SK-N-SH treated with all-trans-retinoic acid at 6 μM for 48 hours (cell line): ENCODE data around the gene SRRD.

Experiments
- ATAC-seq: fragments of 200-7000 bp; cut with Tn5 transposase; 3 replicates; pipeline ENCODE4 v1.9.1; 2020; ENCODE audit warnings: mild to moderate bottlenecking, moderate library complexity
- ARNTL ChIP-seq: fragments of 450-650 bp; formaldehyde crosslinking; IDR thresholded peaks from 2 replicates; pipeline ENCODE4 v1.5.0; 2020; ENCODE audit warnings: low read depth, mild to moderate bottlenecking, moderate library complexity, borderline replicate concordance
- BACH2 ChIP-seq: fragments of 250-450 bp; sonication (Bioruptor Pico); IDR thresholded peaks from 2 replicates; pipeline ENCODE4 v1.9.0; 2021; ENCODE audit warnings: mild to moderate bottlenecking, borderline replicate concordance
- CREB5 ChIP-seq: fragments of 250-450 bp; sonication (Bioruptor Pico); IDR thresholded peaks from 2 replicates; pipeline ENCODE4 v1.5.1; 2020; ENCODE audit warnings: low read depth, mild to moderate bottlenecking, moderate library complexity
- CSDC2 ChIP-seq: fragments of 250-450 bp; sonication (Bioruptor Pico); IDR thresholded peaks from 2 replicates; pipeline ENCODE4 v1.5.0; 2020; ENCODE audit warnings: mild to moderate bottlenecking, moderate library complexity
- CSRNP3 ChIP-seq: fragments of 250-450 bp; sonication (Bioruptor Pico); IDR thresholded peaks from 2 replicates; pipeline ENCODE4 v1.5.1; 2021; ENCODE audit warnings: mild to moderate bottlenecking, moderate library complexity
- ESRRG ChIP-seq: fragments of 250-450 bp; sonication (Bioruptor Pico); IDR thresholded peaks from 2 replicates; pipeline ENCODE4 v1.6.1; 2021; ENCODE audit warnings: mild to moderate bottlenecking
- GLIS3 ChIP-seq: fragments of 250-450 bp; sonication (Bioruptor Pico); IDR thresholded peaks from 2 replicates; pipeline ENCODE4 v1.5.0; 2020; ENCODE audit warnings: mild to moderate bottlenecking, moderate library complexity
- ISL1 ChIP-seq: fragments of 250-450 bp; sonication (Bioruptor Pico); IDR thresholded peaks from 2 replicates; pipeline ENCODE4 v2.1.2; 2022; ENCODE audit warnings: mild to moderate bottlenecking, moderate library complexity
- OSR1 ChIP-seq: fragments of 250-450 bp; sonication (Bioruptor Pico); IDR thresholded peaks from 2 replicates; pipeline ENCODE4 v1.8.0; 2022; ENCODE audit warnings: moderate library complexity, mild to moderate bottlenecking, inconsistent platforms
- PPARA ChIP-seq: fragments of 250-450 bp; sonication (Bioruptor Pico); IDR thresholded peaks from 2 replicates; pipeline ENCODE4 v1.5.0; 2020; ENCODE audit warnings: mild to moderate bottlenecking, borderline replicate concordance
- RARB ChIP-seq: fragments of 250-450 bp; sonication (Bioruptor Pico); IDR thresholded peaks from 2 replicates; pipeline ENCODE4 v1.8.0; 2021; ENCODE audit warnings: mild to moderate bottlenecking, moderate library complexity
- SNAI2 ChIP-seq: fragments of 250-450 bp; sonication (Bioruptor Pico); IDR thresholded peaks from 2 replicates; pipeline ENCODE4 v1.5.0; 2020; ENCODE audit warnings: mild to moderate bottlenecking, moderate library complexity
- TCF4 ChIP-seq: fragments of 250-450 bp; sonication (Bioruptor Pico); IDR thresholded peaks from 2 replicates; pipeline ENCODE4 v1.8.0; 2021; ENCODE audit warnings: mild to moderate bottlenecking, moderate library complexity, borderline replicate concordance
- TOX ChIP-seq: fragments of 250-450 bp; sonication (Bioruptor Pico); IDR thresholded peaks from 2 replicates; pipeline ENCODE4 v1.8.0; 2021; ENCODE audit warnings: mild to moderate bottlenecking, moderate library complexity, borderline replicate concordance
- ZC3H10 ChIP-seq: fragments of 250-450 bp; sonication (Bioruptor Pico); IDR thresholded peaks from 2 replicates; pipeline ENCODE4 v1.5.1; 2021; ENCODE audit warnings: mild to moderate bottlenecking, moderate library complexity
- ZFP3 ChIP-seq: fragments of 250-450 bp; sonication (Bioruptor Pico); IDR thresholded peaks from 2 replicates; pipeline ENCODE4 v1.5.0; 2020; ENCODE audit warnings: mild to moderate bottlenecking, moderate library complexity
- ZFP30 ChIP-seq: fragments of 450-650 bp; formaldehyde crosslinking; IDR thresholded peaks from 2 replicates; pipeline ENCODE4 v1.5.0; 2022; ENCODE audit warnings: mild to moderate bottlenecking, moderate library complexity
- ZNF565 ChIP-seq: fragments of 450-650 bp; formaldehyde crosslinking; conservative IDR thresholded peaks from 2 replicates; pipeline ENCODE4 v1.5.0; 2020; ENCODE audit warnings: low read depth, mild to moderate bottlenecking, moderate library complexity
- ZNF70 ChIP-seq: fragments of 450-650 bp; formaldehyde crosslinking; IDR thresholded peaks from 2 replicates; pipeline ENCODE4 v1.5.0; 2020; ENCODE audit warnings: mild to moderate bottlenecking, moderate library complexity
- ZNF8 ChIP-seq: fragments of 450-650 bp; formaldehyde crosslinking; IDR thresholded peaks from 2 replicates; pipeline ENCODE4 v1.5.0; 2020; ENCODE audit warnings: mild to moderate bottlenecking, moderate library complexity
- TF ChIP-seq, protein P1 (sequence below): fragments of 250-450 bp; sonication (Bioruptor Pico); IDR thresholded peaks from 2 replicates; pipeline ENCODE4 v1.8.0; 2021; ENCODE audit warnings: low read depth, mild to moderate bottlenecking, moderate library complexity, borderline replicate concordance
- TF ChIP-seq, protein P2 (sequence below): fragments of 250-450 bp; sonication (Bioruptor Pico); IDR thresholded peaks from 2 replicates; pipeline ENCODE4 v1.5.0; 2020; ENCODE audit warnings: mild to moderate bottlenecking, moderate library complexity

Gene SRRD

DNA sequence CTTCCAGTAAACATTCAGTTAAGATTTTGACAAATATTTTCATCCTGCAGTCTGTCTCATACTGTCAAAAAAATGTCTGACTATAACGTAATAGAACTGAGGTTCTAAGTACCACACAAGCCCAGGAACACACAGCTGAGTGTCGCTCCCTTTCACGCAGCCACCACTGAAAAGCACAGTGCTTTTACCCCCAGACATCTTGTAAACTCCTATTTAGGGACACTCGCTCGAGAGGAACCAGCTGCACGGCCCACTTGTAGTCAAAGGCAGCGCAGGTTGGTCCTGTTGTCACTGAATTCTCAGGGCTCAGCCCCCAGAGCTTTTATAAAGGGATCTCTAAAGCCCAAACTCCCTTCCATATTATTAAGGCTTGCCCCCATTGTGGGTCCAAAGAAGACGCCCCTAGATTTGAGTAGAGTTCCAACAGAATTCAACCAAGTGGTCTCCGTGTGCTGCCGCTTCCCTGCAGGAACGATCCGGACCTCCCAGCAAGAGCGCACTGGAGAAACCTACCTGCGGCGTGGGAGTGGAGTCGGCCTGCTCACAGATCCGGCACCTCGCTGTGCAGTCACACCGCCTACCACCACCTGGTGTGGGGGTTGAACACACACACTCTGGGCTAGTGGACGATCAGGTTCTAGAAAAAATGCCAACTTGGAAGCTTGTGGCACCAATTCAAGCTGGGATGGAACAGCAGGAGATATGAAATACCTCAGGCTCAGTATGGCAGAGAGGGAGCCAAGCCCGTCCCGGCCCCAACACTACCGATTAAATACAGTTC is 31.3 kb upstream of the SRRD start:
- TF ChIP-seq ARNTL (CRISPR knock-in tag), result no peak
- TF ChIP-seq TCF4 (CRISPR knock-in tag), result no peak
- TF ChIP-seq TOX, result no peak
- no peak for TF ChIP-seq ISL1 (CRISPR knock-in tag)
- no peak for TF ChIP-seq ZNF565
- TF ChIP-seq BACH2 (CRISPR knock-in tag), result no peak
- no peak for TF ChIP-seq OSR1 (CRISPR knock-in tag)
- no peak for TF ChIP-seq CREB5 (CRISPR knock-in tag)
- TF ChIP-seq CSRNP3 (CRISPR knock-in tag), result no peak
- TF ChIP-seq, protein P1, sequence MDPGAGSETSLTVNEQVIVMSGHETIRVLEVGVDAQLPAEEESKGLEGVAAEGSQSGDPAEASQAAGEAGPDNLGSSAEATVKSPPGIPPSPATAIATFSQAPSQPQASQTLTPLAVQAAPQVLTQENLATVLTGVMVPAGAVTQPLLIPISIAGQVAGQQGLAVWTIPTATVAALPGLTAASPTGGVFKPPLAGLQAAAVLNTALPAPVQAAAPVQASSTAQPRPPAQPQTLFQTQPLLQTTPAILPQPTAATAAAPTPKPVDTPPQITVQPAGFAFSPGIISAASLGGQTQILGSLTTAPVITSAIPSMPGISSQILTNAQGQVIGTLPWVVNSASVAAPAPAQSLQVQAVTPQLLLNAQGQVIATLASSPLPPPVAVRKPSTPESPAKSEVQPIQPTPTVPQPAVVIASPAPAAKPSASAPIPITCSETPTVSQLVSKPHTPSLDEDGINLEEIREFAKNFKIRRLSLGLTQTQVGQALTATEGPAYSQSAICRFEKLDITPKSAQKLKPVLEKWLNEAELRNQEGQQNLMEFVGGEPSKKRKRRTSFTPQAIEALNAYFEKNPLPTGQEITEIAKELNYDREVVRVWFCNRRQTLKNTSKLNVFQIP (CRISPR knock-in tag), result no peak
- no peak for TF ChIP-seq ZFP30 (CRISPR knock-in tag)
- no peak for TF ChIP-seq SNAI2 (CRISPR knock-in tag)
- no peak for TF ChIP-seq ZNF70 (CRISPR knock-in tag)
- TF ChIP-seq CSDC2, result no peak
- no peak for TF ChIP-seq RARB
- no peak for TF ChIP-seq ZFP3 (CRISPR knock-in tag)
- no peak for ATAC-seq

- no peak for ATAC-seq
- TF ChIP-seq CSDC2 (no peak), RARB (no peak)
These were observed 30.5 kb upstream of the SRRD start for GRCh38 chr22:26453216-26453615.

DNA sequence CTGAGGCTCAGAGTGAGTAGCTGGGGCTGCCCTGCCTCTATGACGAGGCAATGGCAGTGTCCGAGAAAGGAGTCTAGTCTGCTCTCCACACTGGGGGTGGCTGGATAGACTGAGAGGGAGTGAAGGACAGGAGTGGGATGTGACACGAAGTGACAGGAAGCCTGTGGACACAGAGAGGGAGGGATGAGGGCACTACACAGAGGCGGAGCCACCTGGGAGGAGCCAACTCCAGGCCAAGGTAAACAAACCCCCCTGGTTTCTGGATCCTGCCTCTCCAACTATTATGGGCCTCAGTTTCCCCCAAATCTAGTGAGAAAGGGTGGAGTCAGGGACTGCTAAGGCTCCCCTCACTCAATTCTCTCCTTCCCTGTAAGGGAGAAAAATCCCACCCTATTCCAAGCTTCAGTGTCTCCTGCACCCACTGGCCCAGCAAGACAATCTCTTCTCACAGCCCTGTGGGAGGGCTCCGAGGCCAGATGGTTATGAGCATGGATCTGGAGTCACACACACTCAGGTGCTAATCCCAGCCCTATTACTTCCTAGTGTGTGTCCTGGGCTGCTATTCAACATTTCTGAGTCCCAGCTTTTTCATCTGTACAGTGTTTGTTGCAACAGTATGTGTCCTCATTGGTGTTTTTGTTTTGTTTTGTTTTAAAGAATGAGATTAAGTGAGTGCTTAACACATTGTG is 29.7 kb upstream of the SRRD start:
- no peak for ATAC-seq
- TF ChIP-seq ZNF70 (CRISPR knock-in tag) (no peak), ZNF565 (no peak), OSR1 (CRISPR knock-in tag) (no peak), ZNF8 (CRISPR knock-in tag) (no peak), SNAI2 (CRISPR knock-in tag) (no peak), TOX (no peak), GLIS3 (CRISPR knock-in tag) (no peak), ARNTL (CRISPR knock-in tag) (no peak), CREB5 (CRISPR knock-in tag) (no peak), RARB (no peak), CSRNP3 (CRISPR knock-in tag) (no peak), ESRRG (CRISPR knock-in tag) (no peak), BACH2 (CRISPR knock-in tag) (no peak), PPARA (CRISPR knock-in tag) (no peak), ZC3H10 (no peak), ZFP3 (CRISPR knock-in tag) (no peak)
- TF ChIP-seq, protein P1 (CRISPR knock-in tag), result no peak
- TF ChIP-seq, protein P2, sequence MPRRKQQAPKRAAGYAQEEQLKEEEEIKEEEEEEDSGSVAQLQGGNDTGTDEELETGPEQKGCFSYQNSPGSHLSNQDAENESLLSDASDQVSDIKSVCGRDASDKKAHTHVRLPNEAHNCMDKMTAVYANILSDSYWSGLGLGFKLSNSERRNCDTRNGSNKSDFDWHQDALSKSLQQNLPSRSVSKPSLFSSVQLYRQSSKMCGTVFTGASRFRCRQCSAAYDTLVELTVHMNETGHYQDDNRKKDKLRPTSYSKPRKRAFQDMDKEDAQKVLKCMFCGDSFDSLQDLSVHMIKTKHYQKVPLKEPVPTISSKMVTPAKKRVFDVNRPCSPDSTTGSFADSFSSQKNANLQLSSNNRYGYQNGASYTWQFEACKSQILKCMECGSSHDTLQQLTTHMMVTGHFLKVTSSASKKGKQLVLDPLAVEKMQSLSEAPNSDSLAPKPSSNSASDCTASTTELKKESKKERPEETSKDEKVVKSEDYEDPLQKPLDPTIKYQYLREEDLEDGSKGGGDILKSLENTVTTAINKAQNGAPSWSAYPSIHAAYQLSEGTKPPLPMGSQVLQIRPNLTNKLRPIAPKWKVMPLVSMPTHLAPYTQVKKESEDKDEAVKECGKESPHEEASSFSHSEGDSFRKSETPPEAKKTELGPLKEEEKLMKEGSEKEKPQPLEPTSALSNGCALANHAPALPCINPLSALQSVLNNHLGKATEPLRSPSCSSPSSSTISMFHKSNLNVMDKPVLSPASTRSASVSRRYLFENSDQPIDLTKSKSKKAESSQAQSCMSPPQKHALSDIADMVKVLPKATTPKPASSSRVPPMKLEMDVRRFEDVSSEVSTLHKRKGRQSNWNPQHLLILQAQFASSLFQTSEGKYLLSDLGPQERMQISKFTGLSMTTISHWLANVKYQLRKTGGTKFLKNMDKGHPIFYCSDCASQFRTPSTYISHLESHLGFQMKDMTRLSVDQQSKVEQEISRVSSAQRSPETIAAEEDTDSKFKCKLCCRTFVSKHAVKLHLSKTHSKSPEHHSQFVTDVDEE, result no peak
